ENCODE measurements around the gene SNAI1.

The SNAI1 gene

GRCh38 chr20:49982346-49983122, at the start of gene SNAI1:
TSS of gene SNAI1 (plus strand) at chr20:49982980. CDS start at chr20:49983060, 80 bp downstream.
- in situ Hi-C loops (cut with MboI; ENCODE audit: low sequenced_read_pairs): loop anchor here (5.0 to 25.0 kb wide), 2 partner anchors 90 to 480 kb away; no protein-coding TSS in a partner anchor

- in situ Hi-C loops (cut with MboI; ENCODE audit: low sequenced_read_pairs): no loop called here
These were observed 47.0 kb upstream of the SNAI1 start for GRCh38 chr20:49935746-49936152.

DNA sequence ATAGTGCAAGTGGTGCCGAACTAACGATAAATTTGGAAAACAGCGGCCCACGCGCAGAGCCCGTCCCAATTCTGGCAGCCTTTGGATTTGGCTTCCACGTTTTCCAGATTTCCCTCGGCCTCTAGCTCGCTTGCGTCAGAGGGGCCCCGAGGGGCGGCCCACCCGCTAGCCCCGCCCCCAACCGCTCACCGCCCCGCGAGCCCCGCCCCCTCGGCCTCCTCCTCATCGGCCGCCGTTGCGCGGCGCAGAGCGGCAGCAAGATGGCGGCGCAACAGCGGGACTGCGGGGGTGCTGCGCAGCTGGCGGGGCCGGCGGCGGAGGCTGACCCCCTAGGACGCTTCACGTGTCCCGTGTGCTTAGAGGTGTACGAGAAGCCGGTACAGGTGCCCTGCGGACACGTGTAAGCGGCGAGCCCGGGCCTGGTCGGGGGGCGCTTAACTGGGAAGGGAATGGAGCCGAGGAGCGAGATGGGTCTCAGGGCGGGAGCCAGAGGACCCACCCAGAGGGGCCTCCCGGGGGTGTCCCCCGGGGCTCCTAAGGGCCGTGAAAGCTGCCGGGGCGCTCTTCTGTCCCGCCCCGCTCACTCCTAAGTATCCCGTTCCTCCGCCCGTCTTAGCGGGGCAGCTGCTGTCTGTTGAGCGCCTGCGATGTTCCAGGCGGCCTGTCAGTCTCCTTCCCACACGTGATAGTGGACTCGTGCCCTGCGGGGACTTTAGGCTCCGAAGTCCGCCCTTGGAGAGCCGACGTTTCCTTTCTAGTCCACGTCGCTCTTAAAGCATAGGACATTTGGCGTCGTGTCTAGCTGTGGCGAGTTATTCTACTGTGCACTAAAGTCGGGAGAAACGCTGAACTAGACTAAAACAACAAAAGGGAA, 46.4 kb upstream of the SNAI1 start, which contains the start of gene RNF114:
RNF114 (plus strand) TSS at position 245 of the 874 bp plus-strand sequence; CDS start at position 261, 16 bp downstream.
- in situ Hi-C loops (cut with MboI; ENCODE audit: low sequenced_read_pairs): no loop called here

GRCh38 chr20:49937027-49937929, 45.5 kb upstream of the SNAI1 start:
- in situ Hi-C loops (cut with MboI; ENCODE audit: low sequenced_read_pairs): no loop called here

- in situ Hi-C loops (cut with MboI; ENCODE audit: low sequenced_read_pairs): no loop called here
These were observed 44.3 kb upstream of the SNAI1 start for GRCh38 chr20:49938173-49939163.

GRCh38 chr20:49941456-49941855, 41.3 kb upstream of the SNAI1 start:
- in situ Hi-C loops (cut with MboI; ENCODE audit: low sequenced_read_pairs): no loop called here

- in situ Hi-C loops (cut with MboI; ENCODE audit: low sequenced_read_pairs): no loop called here
These were observed 40.5 kb upstream of the SNAI1 start for GRCh38 chr20:49942303-49942702.

DNA sequence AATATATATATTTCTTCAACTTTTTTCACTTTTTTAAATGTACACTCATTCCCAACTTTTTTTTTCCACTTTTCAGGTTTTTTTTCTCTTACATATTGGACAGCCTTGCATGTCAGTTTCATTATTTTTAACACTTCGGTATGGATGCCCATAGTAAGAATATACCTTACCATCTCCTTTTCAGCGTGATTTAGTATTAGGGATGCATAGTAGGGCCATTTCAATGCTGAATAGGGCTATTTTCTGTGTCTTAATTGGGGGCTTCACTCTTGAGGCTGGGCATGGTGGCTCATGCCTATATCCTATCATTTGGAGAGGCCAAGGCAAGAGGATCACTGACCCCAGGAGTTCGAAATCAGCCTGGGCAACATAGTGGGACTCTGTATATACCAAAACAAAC, 39.8 kb upstream of the SNAI1 start:
- in situ Hi-C loops (cut with MboI; ENCODE audit: low sequenced_read_pairs): no loop called here

GRCh38 chr20:49945306-49945700, 37.5 kb upstream of the SNAI1 start:
- in situ Hi-C loops (cut with MboI; ENCODE audit: low sequenced_read_pairs): no loop called here

GRCh38 chr20:49945701-49946477, 36.9 kb upstream of the SNAI1 start:
- in situ Hi-C loops (cut with MboI; ENCODE audit: low sequenced_read_pairs): no loop called here

DNA sequence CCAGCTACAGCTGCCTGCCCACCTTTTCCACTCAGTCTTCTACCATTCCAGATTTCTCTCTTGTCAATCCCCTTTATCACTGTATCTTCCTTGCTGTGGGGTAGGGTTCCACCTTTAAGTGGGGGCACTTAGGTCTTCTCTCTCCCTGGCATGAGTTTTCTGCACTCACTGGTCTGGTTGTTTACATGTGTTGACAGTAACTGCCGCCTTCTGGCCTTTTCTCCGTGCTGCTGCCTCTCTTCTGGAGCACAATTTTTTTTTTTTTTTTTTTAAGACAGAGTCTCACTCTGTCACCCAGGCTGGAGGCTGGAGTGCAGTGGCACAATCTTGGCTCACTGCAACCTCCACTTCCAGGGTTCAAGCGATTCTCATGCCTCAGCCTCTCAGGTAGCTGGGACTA, 34.6 kb upstream of the SNAI1 start:
- in situ Hi-C loops (cut with MboI; ENCODE audit: low sequenced_read_pairs): no loop called here

DNA sequence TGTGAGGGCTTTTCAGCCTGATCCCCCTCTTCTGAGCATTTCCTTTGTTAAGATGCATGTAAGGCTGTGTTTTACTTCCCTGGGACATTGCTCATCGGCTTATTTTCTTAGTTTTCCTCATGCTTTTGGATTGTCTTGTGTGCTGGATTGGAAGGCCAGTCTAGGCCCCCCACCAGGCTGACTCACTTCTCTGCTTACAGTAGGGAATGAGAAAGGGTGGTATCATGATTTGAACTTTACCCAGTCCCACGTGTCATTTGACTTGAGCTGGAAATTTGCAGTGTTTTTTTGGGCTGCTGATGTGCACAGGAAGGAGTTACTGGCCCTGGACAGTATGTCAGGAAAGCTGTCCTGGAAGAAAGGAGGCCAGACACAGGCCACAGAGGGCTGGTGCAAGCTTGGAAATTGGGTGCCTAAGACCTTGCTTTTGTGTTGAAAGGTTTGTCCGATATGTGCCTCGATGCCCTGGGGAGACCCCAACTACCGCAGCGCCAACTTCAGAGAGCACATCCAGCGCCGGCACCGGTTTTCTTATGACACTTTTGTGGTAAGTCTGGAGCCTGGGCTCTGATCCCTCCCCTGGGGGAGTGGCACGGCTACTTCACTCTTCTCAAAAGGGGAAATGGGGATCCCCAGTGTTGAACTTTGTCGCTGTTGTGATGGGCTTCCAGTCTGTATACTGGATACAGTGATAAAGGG, 33.8 kb upstream of the SNAI1 start:
- in situ Hi-C loops (cut with MboI; ENCODE audit: low sequenced_read_pairs): no loop called here

- in situ Hi-C loops (cut with MboI; ENCODE audit: low sequenced_read_pairs): loop anchor here (25.0 kb wide), 1 partner anchor 636 kb away; no protein-coding TSS in a partner anchor
These were observed 31.6 kb upstream of the SNAI1 start for GRCh38 chr20:49951151-49951550.

GRCh38 chr20:49955167-49955566, 27.6 kb upstream of the SNAI1 start:
- in situ Hi-C loops (cut with MboI; ENCODE audit: low sequenced_read_pairs): loop anchor here (25.0 kb wide), 1 partner anchor 632 kb away; no protein-coding TSS in a partner anchor

DNA sequence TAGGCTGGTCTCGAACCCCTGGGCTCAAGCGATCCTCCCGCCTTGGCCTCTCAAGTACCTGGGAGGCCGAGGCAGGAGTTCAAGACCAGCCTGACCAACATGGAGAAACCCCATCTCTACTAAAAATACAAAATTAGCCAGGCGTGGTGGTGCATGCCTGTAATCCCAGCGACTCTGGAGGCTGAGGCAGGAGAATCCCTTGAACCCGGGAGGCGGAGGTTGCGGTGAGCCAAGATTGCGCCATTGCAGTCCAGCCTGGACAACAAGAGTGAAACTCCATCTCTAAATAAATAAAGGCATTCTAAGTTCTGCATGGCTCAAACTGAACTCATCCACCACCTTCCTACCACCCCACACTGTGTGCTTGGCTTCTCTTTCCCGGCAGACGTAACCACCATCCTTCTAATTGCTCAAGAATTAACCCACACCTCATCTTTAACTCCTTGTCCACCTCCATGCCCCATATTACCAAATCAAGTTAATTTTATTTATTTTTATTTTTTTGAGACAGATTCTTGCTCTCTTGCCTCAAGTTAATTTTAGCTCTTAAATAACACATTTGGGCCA, 26.9 kb upstream of the SNAI1 start:
- in situ Hi-C loops (cut with MboI; ENCODE audit: low sequenced_read_pairs): loop anchor here (25.0 kb wide), 1 partner anchor 631 kb away; no protein-coding TSS in a partner anchor

- in situ Hi-C loops (cut with MboI; ENCODE audit: low sequenced_read_pairs): loop anchor here (25.0 kb wide), 1 partner anchor 631 kb away; no protein-coding TSS in a partner anchor
These were observed 26.1 kb upstream of the SNAI1 start for GRCh38 chr20:49956689-49957088.
